SK-N-SH (cell line): ENCODE data around the gene RPSA. TPM values are rescaled to one million over a fixed set of nuclear protein-coding genes. Genes with fewer than 3 reads are reported as not detected.

Experiments
- CTCF ChIA-PET: fragments of 300-600, 350-600 bp; formaldehyde crosslinking; extraction: SDS; loops from one replicate; lab custom pipeline; 2021; lab: Yijun Ruan, JAX
- POLR2A ChIA-PET: fragments of 350-600 bp; sonication (Branson Sonifier 250); formaldehyde crosslinking; extraction: SDS; loops from one replicate; lab custom pipeline; 2020; ENCODE audit warnings: antibody characterized with exemption, inconsistent platforms; lab: Yijun Ruan, JAX
- DNase-seq: peaks from one replicate; pipeline ENCODE4 v3.0.0; 2012
- H2AFZ ChIP-seq: fragments of 200-600 bp; sonication (generic); 2 replicates; pipeline ENCODE4 v1.8.1; 2016; ENCODE audit warnings: antibody characterized with exemption, mild to moderate bottlenecking, low read depth
- H3F3A ChIP-seq: fragments of 200-600 bp; sonication (generic); replicated peaks from 2 replicates; pipeline ENCODE3; 2016; ENCODE audit warnings: antibody characterized with exemption, mild to moderate bottlenecking; ENCODE audit not compliant: insufficient read depth
- H3K27ac ChIP-seq, 2 experiments: fragments of 200-500 bp in 1 of 2; fragments of 200-600 bp in 1 of 2; sonication (Bioruptor generic) in 1 of 2; sonication (generic), shearing (Covaris generic) in 1 of 2; 2 replicates each; pipeline versions ENCODE4 v1.5.1 to v1.6.1; 2014 to 2016; ENCODE audit warnings: low read depth in 2 of 2, inconsistent platforms in 1 of 2, low read length in 1 of 2, mild to moderate bottlenecking in 1 of 2, mixed read lengths in 1 of 2
- H3K27me3 ChIP-seq: fragments of 200-600 bp; sonication (generic), shearing (Covaris generic); 2 replicates; pipeline ENCODE4 v1.6.1; 2016; ENCODE audit warnings: mixed run types; ENCODE audit not compliant: insufficient read depth
- H3K36me3 ChIP-seq, 2 experiments: fragments of 200-500 bp in 1 of 2; fragments of 200-600 bp in 1 of 2; sonication (Bioruptor generic) in 1 of 2; sonication (generic) in 1 of 2; replicated peaks in 1 of 2; 2 replicates each; pipeline versions ENCODE3 to v1.5.1; 2014 to 2016; ENCODE audit warnings: low read length in 1 of 2, mild to moderate bottlenecking in 1 of 2; ENCODE audit not compliant: insufficient read depth in 2 of 2, control insufficient read depth in 1 of 2
- H3K4me1 ChIP-seq, 2 experiments: fragments of 200-500 bp in 1 of 2; fragments of 200-600 bp in 1 of 2; sonication (Bioruptor generic) in 1 of 2; sonication (generic), shearing (Covaris generic) in 1 of 2; 2 replicates each; pipeline versions ENCODE4 v1.5.1 to v1.6.1; 2014 to 2016; ENCODE audit warnings: low read depth in 1 of 2, low read length in 1 of 2, mixed run types in 1 of 2; ENCODE audit not compliant: insufficient read depth in 2 of 2, control insufficient read depth in 1 of 2
- H3K4me2 ChIP-seq: fragments of 200-600 bp; sonication (generic), shearing (Covaris generic); 2 replicates; pipeline ENCODE4 v1.6.1; 2017; ENCODE audit warnings: mixed run types
- H3K4me3 ChIP-seq, 2 experiments: fragments of 200-500 bp in 1 of 2; fragments of 200-600 bp in 1 of 2; sonication (Bioruptor generic) in 1 of 2; sonication (generic), shearing (Covaris generic) in 1 of 2; 2 replicates each; pipeline versions ENCODE4 v1.5.1 to v1.8.1; 2014 to 2016; ENCODE audit warnings: low read depth in 2 of 2, inconsistent platforms in 1 of 2, low read length in 1 of 2, mild to moderate bottlenecking in 1 of 2, mixed read lengths in 1 of 2, moderate library complexity in 1 of 2
- H3K79me2 ChIP-seq: fragments of 200-600 bp; sonication (generic); 2 replicates; pipeline ENCODE4 v1.8.1; 2017; ENCODE audit warnings: mild to moderate bottlenecking; ENCODE audit not compliant: insufficient read depth
- H3K9ac ChIP-seq: fragments of 200-600 bp; sonication (generic); 2 replicates; pipeline ENCODE4 v1.6.1; 2017; ENCODE audit warnings: mixed run types
- H3K9me2 ChIP-seq: fragments of 200-600 bp; sonication (generic); 2 replicates; pipeline ENCODE4 v1.6.1; 2017; ENCODE audit warnings: mixed run types
- H3K9me3 ChIP-seq: fragments of 200-600 bp; sonication (generic); 2 replicates; pipeline ENCODE4 v1.6.1; 2017; ENCODE audit warnings: mixed run types, mild to moderate bottlenecking, moderate library complexity
- H4K20me1 ChIP-seq: fragments of 200-600 bp; sonication (generic); 2 replicates; pipeline ENCODE4 v1.6.1; 2017; ENCODE audit warnings: mild to moderate bottlenecking, mixed run types; ENCODE audit not compliant: insufficient read depth
- ELF1 ChIP-seq: IDR thresholded peaks from 2 replicates; pipeline ENCODE4 v1.4.0; 2012
- FOXM1 ChIP-seq: IDR thresholded peaks from 2 replicates; pipeline ENCODE4 v1.4.0; 2012; ENCODE audit warnings: low read depth, mild to moderate bottlenecking
- MXI1 ChIP-seq: IDR thresholded peaks from 2 replicates; pipeline ENCODE4 v1.6.1; 2012; ENCODE audit warnings: mild to moderate bottlenecking, low read depth, low read length, improper control_type of control experiment
- SMC3 ChIP-seq: IDR thresholded peaks from 2 replicates; pipeline ENCODE4 v1.6.1; 2012; ENCODE audit warnings: low read depth, low read length, improper control_type of control experiment
- TAF1 ChIP-seq: IDR thresholded peaks from 2 replicates; pipeline ENCODE4 v1.6.1; 2012; ENCODE audit warnings: low read depth, mild to moderate bottlenecking, low read length, moderate library complexity, borderline replicate concordance
- TCF12 ChIP-seq: IDR thresholded peaks from 2 replicates; pipeline ENCODE4 v1.4.0; 2012
- YY1 ChIP-seq: IDR thresholded peaks from 2 replicates; pipeline ENCODE4 v1.4.0; 2012; ENCODE audit warnings: low read depth, mild to moderate bottlenecking
- WGBS: methylation state at CpG from one replicate; pipeline ENCODE4 v1.1.6; 2017; ENCODE audit warnings: low lambda C conversion rate; 5-methylcytosine and 5-hydroxymethylcytosine counted together
- polyA plus RNA-seq, 3 experiments: library from polyadenylated mRNA; depleted of rRNA; stranded (reverse); fragments of >200 nt; gene quantifications; 2 replicates each; pipeline ENCODE4 v1.2.3, GENCODE V29; 2012
- TF ChIP-seq, protein P1 (sequence below): IDR thresholded peaks from 2 replicates; pipeline ENCODE4 v1.6.1; 2012; ENCODE audit warnings: mild to moderate bottlenecking, low read depth, low read length, moderate library complexity
- TF ChIP-seq, protein P2 (sequence below): IDR thresholded peaks from 2 replicates; pipeline ENCODE4 v1.4.0; 2012; ENCODE audit warnings: low read depth, borderline replicate concordance

The RPSA gene
- polyA plus RNA-seq, 1 of the 3 experiments (the other 2 are of a cell fraction) = 2,958 TPM

DNA sequence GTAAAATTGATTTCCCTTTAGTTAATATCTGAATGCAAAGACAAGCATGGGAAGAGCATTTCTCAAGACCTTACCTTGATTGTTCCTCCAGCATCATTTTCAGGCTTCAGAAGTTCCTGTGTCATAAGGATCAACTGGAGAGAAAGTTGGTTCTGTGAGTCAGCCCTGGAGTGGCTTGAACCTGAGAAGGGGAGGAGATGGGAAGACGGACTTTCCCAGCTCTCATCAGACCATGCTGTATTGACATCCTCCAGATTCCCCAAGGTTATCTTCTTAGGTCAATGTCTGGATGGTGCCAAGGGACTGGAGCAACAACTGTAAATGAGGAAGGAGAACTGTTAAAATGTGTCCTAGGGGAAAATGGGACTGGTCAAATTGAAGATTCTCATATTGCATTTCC lies 21.0 kb downstream of the RPSA start:
- TF ChIP-seq TAF1 = no peak
- TF ChIP-seq YY1 = no peak
- TF ChIP-seq, all 33 proteins: peak for 0
- Histone ChIP-seq H3K9ac (no peak overlapping the region), H3F3A (no peaks in the 10 kb centered on the region), H3K27ac (no peak overlapping the region), H3K27me3 (no peaks in the 10 kb centered on the region), H3K9me3 (no peaks in the 10 kb centered on the region), H3K9me2 (no peaks in the 10 kb centered on the region), H3K4me1 (no peaks in the 10 kb centered on the region; a peak in 1 of 4 replicates), H3K36me3 (no peaks in the 10 kb centered on the region), H3K79me2 (no peaks in the 10 kb centered on the region), H3K4me3 (no peak overlapping the region), H3K4me2 (no peak overlapping the region), H4K20me1 (no peaks in the 10 kb centered on the region), H2AFZ (no peak overlapping the region)
- POLR2A ChIA-PET = no interaction called here
- DNase-seq = no peak
- CTCF ChIA-PET = interaction anchor here (0.8 to 0.9 kb wide), 2 partner anchors 10 to 20 kb away, joined by 3 to 4 read pairs; no protein-coding TSS in a partner anchor
- 79% methylated on average over 1 of the region's 1 CpG for WGBS

DNA sequence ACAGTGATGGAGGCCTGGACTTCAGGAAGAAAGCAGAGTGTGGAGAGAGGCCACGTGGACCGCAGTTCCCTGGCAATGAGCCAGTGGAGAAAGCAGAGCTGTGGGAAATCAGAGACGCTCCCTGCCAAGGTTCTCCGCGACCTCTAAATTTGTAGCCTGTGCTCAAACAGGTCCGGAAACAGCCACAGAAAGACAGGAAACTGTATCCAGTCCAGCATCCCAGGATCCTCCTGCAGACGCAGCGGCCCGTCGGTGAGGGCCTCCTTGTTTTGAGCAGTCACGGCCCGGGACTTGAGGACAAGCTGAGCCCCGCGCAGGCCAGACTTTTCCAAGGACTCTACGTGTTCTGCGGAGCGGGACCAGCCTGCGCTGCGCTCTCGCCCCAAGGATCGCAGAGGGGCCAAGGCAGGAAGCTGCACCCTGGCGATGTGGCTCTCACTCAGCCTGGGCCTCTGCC lies 22.3 kb downstream of the RPSA start:
- H3K4me1 ChIP-seq = no peaks in the 10 kb centered on the region; a peak in 1 of 4 replicates
- 86% methylated on average over 13 of the region's 22 CpGs for WGBS
- H3F3A ChIP-seq = no peaks in the 10 kb centered on the region
- H3K9me2 ChIP-seq = no peaks in the 10 kb centered on the region
- no peak overlapping the region for H3K4me3 ChIP-seq
- H3K36me3 ChIP-seq = no peaks in the 10 kb centered on the region
- no peak overlapping the region for H3K4me2 ChIP-seq
- H3K27me3 ChIP-seq = no peaks in the 10 kb centered on the region
- no peak for TF ChIP-seq MXI1
- TF ChIP-seq TCF12 = no peak
- TF ChIP-seq, protein P1, sequence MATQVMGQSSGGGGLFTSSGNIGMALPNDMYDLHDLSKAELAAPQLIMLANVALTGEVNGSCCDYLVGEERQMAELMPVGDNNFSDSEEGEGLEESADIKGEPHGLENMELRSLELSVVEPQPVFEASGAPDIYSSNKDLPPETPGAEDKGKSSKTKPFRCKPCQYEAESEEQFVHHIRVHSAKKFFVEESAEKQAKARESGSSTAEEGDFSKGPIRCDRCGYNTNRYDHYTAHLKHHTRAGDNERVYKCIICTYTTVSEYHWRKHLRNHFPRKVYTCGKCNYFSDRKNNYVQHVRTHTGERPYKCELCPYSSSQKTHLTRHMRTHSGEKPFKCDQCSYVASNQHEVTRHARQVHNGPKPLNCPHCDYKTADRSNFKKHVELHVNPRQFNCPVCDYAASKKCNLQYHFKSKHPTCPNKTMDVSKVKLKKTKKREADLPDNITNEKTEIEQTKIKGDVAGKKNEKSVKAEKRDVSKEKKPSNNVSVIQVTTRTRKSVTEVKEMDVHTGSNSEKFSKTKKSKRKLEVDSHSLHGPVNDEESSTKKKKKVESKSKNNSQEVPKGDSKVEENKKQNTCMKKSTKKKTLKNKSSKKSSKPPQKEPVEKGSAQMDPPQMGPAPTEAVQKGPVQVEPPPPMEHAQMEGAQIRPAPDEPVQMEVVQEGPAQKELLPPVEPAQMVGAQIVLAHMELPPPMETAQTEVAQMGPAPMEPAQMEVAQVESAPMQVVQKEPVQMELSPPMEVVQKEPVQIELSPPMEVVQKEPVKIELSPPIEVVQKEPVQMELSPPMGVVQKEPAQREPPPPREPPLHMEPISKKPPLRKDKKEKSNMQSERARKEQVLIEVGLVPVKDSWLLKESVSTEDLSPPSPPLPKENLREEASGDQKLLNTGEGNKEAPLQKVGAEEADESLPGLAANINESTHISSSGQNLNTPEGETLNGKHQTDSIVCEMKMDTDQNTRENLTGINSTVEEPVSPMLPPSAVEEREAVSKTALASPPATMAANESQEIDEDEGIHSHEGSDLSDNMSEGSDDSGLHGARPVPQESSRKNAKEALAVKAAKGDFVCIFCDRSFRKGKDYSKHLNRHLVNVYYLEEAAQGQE = no peak
- TF ChIP-seq, protein P2, sequence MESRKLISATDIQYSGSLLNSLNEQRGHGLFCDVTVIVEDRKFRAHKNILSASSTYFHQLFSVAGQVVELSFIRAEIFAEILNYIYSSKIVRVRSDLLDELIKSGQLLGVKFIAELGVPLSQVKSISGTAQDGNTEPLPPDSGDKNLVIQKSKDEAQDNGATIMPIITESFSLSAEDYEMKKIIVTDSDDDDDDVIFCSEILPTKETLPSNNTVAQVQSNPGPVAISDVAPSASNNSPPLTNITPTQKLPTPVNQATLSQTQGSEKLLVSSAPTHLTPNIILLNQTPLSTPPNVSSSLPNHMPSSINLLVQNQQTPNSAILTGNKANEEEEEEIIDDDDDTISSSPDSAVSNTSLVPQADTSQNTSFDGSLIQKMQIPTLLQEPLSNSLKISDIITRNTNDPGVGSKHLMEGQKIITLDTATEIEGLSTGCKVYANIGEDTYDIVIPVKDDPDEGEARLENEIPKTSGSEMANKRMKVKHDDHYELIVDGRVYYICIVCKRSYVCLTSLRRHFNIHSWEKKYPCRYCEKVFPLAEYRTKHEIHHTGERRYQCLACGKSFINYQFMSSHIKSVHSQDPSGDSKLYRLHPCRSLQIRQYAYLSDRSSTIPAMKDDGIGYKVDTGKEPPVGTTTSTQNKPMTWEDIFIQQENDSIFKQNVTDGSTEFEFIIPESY = no peak
- no peak for TF ChIP-seq SMC3
- no peak for TF ChIP-seq ELF1
- no peak for TF ChIP-seq FOXM1
- no peak overlapping the region for H2AFZ ChIP-seq
- no peak overlapping the region for H3K27ac ChIP-seq
- CTCF ChIA-PET = interaction anchor here (0.9 to 1.0 kb wide), 2 partner anchors 17 to 19 kb away, joined by 3 read pairs; no protein-coding TSS in a partner anchor
- H3K9ac ChIP-seq = no peak overlapping the region
- H3K79me2 ChIP-seq = no peaks in the 10 kb centered on the region
- no peaks in the 10 kb centered on the region for H3K9me3 ChIP-seq
- H4K20me1 ChIP-seq = no peaks in the 10 kb centered on the region
- POLR2A ChIA-PET = no interaction called here
- DNase-seq = peak; percentile 25
